Hematopoietic multipotent progenitor cell (in vitro differentiated cells): ENCODE measurements around the gene KCNMB2. TPM values are rescaled to one million over a fixed set of nuclear protein-coding genes. Genes with fewer than 3 reads are reported as not detected.
"Not testable (repeated sequence)": the region's sequence is repeated elsewhere in the genome, so short reads cannot be mapped to it uniquely, and the experiment has no call there.

Experiments used
- DNase-seq, 3 donors: peaks; one replicate each; pipeline ENCODE4 v3.0.0-alpha.2; 2011 to 2015; ENCODE audit warnings: low read depth in 2 of 3, low spot score in 2 of 3
- total RNA-seq: library from RNA; depleted of rRNA; stranded (reverse); fragments of >200 nt; gene quantifications from one replicate; pipeline ENCODE4 v1.2.3, GENCODE V29; 2012

Gene KCNMB2
- not detected for total RNA-seq

DNA sequence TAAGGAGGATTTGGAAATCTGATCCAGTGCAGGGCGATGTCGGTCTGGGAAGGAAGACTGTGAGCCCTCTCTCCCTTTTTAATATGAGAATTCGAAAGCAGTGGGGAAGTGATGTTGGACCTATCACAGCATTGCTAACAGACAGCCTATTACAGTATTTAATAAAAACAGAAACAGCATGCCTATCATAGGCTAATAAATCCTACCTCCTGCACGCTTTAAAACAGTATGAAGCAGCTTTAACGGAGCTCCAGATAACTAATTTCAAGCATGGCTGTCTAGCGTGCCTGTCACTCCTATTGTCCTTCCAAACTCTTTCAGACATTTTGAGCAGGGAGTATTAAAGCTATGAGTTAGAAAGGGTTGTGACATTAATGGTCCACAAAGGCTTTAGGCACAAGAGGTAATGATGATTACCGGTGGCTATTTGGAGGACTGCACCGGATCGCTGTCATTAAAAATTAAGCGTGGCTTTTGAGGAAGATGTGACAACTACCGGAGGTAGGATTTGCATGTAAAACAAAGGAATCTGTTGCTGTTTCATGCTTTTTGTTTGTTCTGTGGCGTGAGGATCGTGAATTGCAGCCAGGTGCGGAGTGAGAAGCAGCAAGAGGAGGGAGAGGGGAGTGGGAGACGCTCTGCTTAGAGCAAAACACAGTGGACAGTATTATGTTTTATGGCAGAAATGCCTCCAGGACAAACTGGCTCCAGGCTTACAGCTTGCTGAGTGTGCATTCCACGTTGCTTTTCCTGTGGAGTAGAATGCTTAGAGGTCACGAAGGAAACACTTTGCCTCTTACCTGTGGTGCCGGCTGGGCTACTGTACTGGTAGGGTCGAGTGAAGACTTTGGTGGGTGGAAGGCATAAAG lies at the start of gene KCNMB2:
Gene KCNMB2 (plus strand): TSS at position 226 of the 869 bp plus-strand sequence.
- DNase-seq = peak in 2 of 3 donors; percentile 1 to 4

DNA sequence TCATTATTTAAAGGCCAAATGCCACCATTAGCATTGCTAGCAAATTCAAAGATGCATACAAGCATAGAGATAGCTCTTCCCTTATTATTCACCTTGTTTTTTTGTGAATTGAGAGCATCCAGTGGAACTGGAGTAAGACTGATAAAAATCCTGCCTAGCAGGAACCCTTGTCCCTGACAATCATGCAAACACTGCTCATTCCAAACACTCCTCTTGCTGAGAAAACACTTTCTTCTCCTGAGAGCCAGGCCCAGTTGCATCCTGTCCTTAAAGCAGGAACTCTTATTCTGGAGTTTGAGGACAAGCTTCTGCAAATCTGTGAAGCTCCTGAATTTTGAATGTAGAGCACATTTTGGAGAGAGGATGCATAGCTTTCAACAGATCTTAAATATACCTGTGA lies 49.3 kb upstream of the KCNMB2 start:
- DNase-seq = no peak

DNA sequence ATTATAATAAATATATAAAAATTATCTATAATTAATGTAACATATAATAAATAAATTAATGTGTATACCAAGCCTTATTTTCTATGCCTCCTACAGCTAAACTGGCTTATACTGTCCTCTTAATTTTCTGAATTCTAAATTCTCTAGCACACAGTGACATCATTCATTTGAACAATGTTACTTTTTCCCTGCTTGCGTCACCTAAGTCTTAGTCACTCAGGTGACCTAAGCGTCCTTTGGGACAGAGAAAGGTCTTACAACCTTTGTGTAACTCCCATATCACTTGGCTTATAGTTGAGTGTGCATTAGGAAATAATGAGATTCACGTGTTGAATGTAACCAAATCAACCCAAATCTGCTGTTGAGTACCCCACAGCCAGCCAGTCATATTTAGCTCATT lies 48.5 kb upstream of the KCNMB2 start:
- DNase-seq = no peak

DNA sequence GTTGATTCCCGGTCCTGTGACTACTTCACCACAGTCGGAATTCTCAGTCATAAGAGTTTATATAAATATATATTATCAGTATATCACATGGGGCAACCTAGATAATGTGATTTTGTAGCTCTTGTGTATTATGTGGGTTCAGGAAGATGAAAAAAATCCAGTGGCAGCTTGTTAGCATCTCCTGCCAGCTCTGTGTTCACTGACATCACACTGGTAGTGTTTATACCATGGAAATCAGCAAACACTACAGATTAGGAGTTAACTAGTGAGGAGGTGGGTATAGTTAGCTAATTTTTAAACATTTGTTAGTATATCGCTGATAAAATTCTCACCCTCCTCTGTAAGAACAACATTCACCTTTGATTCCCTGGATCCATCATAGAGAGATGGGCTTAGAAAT lies 44.5 kb upstream of the KCNMB2 start:
- no peak for DNase-seq

DNA sequence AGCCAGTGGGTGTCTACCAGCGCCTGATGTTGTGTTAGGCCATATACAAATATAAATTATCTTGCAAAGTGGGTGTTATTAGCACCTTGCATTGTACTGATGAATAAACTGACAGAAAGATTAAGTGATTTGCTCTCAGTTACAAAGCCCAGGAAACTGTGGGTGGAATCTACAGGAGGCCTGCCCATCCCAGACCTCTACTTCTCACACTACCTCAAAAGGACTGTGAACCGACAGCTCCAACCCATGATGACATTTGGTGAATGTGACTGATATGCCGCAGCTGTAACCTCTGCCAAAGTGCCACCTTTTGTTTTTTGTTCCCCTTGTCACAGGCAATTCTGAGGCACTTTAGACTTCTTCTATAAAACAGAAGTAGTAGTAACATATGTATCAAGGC lies 43.7 kb upstream of the KCNMB2 start:
- no peak for DNase-seq

DNA sequence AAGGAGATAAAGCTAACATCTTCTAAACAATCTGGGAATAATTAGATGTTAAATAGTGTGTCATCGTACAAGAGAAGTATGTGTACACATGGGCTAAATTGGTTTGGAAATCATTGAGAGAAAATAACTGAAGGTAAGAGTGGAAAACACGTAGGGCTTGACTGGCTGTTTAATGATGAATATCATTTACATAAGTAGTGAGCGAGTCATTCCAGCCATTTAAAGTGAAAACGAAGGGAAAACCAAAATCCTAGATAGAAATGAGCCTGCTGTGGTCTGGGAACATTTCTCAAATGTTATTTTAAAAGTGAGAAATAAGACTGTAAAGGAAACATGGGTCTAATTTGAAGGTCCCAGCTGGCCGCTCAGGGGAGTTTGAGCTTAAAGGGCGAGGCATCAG lies 41.9 kb upstream of the KCNMB2 start:
- no peak for DNase-seq

DNA sequence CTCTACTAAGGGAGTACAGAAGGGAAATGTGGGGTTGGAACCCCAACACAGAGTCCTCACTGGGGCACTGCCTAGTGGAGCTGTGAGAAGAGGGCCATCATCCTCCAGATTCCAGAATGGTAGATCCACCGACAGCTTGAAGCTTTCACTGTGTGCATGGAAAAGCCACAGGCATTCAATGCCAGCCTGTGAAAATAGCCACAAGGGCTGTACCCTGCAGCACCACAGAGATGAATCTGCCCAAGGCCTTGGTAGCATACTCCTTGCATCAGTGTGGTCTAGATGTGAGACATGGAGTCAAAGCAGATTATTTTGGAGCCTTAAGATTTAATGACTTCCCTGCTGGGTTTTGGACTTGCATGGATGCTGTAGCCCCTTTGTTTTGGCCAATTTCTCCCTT lies 39.3 kb upstream of the KCNMB2 start:
- no peak for DNase-seq

DNA sequence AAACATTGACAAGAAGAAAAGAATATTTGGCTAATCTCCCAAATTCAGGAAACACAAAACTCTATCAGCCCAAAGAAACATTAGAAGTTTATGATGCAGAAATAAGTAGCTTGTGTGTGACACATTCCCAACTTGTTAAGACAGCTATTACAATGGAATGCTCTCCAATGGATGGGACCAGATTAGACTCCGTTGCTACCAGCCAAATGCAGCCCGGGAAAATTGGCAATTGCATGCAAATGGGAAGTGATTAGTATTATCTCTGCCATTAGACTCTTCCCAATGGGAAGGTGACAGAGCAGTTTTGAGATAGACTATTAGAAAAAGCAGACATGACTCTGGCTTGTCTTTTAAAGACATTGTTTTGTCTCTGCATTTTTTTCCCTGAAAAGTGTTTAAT lies 37.4 kb upstream of the KCNMB2 start:
- DNase-seq = no peak

DNA sequence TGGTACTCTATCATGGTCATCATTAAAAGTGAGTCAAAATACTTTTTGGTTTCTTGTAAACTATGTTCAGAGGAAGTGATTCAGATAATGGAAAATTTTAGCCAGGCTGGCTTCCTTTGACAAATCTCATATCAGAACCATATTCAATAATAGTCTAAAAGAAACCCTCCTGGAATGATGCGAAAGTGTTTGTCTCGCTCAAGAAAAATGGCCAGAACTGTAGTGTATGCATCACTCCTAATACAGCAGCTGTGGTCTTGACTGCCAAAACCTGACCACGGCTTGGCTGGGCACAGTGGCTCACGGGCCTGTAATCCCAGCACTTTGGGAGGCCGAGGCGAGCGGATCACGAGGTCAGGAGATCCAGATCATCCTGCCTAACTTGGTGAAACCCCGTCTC lies 35.6 kb upstream of the KCNMB2 start:
- DNase-seq = no peak

DNA sequence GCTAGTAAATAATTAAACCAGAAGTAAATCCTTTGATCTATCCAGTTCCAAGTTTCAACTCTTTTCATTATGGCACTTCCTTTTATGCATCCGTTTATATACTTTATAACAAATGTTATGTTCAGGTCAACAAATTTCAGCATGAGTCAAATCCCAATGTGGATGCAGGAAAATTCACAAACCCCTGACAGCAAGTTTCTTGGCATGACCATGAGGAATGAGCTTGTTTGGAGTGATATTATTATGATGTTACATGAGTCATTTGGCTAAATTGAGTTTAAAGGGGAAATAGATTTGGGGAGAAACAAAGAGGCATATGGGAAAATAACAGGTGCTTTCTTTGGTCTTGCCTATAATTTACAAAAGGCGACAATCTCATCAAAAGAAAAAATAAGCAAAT lies 32.1 kb upstream of the KCNMB2 start:
- no peak for DNase-seq

DNA sequence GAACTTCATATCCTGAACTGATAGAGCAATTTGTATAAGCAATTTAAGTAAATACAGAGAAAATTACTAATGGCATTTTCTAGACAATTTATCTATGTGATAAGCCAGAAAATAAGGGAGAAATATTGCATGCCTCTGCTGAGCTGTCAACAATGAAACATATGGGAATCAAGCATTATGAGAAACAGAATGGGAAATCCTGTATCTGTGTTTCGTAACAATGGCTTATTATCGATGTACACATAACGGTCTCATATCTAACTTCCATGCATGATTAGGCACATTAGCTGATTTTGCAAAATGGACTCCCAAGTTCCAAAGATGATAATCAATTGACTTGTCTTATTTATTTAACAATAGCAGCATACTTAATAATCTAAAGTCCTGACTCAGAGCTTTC lies 30.4 kb upstream of the KCNMB2 start:
- DNase-seq = no peak

DNA sequence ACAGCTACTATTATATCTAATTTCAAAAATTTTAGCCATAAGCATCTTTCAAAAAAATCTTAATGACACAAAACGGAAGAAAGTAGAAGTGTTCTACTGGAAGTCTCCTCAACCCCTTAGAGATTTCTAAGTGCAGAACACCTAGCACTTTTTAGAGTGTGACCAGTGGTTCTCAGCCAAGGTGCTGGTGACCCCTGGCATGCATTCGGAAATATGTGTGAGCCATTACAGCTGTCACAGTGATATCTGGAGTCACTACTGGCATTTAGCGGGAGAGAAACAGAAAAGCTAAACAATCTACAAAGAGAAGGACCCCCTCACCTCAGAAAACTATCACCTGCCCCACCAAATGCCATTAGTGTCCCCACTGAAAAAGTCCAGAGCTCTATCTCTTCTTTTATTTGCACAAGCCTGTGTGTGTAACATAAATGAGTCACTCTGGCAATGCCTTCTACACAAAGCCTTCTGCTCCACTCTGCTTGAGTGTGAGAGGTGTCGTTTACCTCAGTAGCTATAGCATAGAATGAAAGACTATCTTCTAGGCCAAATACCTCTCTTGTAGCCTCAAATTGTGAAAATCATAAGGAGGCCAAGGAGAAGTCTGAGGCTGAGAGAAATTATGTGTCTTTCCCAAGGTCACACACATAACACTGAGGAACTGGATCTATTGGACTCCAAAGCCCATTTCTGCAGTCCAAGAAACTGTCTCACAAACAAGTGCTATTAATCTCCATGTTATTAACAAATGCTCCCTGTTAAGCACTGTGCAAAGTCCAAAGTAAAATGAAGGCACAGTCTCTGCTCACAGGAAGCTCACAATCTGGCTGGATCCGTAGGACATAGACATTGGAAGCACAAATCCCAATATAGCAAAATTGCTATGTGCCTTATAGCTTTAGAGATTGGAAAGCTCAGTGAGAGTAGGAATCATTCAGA lies 28.5 kb upstream of the KCNMB2 start:
- DNase-seq = no peak

DNA sequence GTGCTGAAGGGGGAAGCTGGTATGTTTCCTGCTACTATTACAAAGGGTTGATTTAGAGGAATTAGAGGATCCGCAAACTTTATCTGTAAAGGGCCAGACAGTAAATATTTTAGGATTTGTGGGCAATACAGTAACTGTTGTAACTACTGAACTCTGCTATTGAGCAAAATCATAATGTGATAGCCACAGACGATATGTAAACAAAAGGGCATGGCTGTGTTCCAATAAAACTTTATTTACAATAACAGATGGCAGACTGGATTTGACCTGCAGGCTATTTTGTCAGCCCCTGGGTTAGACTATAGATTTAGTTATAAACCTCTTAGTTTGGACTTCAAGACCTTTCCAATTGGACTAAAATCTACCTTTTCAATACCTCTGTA lies 27.8 kb upstream of the KCNMB2 start:
- DNase-seq = no peak

DNA sequence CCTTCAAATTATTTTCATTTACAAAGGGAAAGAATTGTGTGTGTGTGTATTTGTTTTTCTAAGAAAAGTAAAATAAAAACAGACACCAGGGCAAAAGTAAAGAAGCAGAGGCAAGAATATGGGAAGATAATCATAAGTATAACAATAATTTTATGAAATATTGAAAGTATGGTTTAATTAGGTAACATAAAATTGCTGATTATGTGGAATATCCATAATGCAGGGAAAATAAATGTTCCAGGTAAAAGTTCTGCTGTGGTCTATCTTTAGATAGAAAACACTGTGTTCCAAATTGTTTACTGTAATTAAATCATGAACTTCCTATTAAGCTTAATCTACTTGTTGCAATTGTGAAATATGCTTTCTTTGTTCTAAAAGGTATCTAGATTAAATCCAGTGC lies 25.7 kb upstream of the KCNMB2 start:
- DNase-seq = no peak

DNA sequence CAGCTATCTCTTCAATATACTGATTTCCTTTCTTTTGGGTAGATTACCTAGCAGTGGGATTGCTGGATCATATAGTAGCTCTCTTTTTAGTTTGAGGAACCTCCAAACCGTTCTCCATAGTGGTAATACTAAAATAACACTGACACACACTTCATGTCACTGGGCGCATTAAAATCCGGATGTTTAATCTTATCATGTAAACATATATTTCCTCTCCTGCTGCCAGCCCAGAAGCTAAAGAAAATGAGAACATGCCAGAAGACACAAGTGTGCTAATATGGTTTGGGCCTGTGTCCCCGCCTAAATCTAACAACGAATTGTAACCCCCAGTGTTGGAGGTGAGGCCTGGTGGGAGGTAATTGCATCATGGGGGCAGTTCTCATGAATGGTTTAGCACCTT lies 23.6 kb upstream of the KCNMB2 start:
- DNase-seq = no peak

DNA sequence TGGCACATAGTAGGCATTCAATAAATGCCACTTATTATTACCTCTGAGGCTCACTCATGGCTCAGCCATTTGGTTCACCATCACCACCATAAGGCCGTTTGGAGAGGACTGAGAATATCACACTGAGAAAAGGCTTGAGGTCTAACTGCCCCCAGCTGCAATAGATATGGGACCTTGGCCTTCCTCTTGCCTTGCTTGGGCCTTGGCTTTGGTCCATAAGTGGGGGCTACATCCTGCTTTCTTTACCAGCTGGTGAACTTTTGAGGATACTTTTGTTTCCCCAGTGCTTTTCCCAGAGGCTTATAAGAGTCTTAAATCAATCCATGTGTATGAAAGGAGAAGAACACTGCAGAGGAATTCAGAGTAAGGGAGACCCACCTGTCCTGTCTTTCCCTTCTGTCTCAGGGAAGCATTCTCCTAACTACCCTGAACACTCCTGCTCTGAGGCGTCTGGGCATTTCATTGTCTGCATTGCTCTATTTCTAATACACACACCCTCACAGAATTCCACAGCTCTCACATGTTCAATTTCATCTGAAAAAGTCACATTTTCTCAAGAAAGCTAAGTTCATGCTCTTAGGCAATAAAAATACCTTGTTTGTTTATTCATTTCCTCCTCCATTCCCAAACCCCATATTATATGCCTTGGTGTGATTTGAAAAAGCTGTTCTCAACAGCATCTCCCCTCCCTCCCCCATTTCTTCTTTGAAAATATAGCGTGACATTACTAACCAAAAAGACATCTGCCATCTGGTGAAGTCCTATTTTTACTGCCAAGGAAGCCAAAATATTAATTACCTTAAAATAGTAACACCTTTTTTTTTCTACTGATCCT lies 22.5 kb upstream of the KCNMB2 start:
- DNase-seq = no peak

DNA sequence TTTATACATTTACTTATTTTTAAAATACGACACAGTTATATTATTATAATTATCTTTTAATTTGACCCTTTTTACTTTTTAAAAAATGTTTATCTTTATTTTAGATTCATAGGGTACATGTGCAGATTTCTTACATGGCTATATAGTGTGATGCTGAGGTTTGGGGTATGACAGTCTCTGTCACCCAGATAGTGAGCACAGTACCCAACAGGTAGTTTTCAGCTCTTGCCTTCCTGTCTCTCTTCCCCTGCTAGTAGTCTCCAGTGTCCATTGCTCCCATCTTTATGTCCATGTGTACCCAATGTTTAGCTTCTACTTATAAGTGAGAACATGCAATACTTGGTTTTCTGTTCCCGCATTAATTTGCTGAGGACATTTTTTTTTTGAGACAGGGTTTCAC lies 21.8 kb upstream of the KCNMB2 start:
- DNase-seq = no peak

DNA sequence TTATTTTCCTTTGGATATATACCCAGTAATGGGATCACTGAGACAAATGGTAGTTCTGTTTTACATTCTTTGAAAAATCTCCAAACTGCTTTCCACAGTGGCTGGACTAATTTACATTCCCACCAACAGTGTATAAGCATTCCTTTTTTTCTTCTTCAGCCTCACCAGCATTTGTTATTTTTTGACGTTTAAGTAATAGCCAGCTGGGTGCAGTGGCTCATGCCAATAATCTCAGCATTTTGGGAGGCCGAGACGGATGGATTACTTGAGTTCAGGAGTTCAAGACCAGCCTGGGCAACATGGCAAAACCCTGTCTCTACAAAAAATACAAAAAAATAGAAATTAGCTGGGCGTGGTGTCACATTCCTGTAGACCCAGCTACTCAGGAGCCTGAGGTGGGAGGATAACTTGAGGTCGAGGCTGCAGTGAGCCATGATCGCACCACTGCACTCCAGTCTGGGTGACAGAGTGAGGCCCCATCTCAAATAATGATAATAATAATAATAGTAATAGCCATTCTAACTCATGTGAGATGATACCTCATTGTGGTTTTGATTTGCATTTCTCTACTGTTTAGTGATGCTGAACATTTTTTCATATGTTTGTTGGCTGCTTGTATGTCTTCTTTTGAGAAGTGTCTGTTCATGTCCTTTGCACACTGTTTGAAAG lies 21.0 kb upstream of the KCNMB2 start:
- not testable (repeated sequence) for DNase-seq

DNA sequence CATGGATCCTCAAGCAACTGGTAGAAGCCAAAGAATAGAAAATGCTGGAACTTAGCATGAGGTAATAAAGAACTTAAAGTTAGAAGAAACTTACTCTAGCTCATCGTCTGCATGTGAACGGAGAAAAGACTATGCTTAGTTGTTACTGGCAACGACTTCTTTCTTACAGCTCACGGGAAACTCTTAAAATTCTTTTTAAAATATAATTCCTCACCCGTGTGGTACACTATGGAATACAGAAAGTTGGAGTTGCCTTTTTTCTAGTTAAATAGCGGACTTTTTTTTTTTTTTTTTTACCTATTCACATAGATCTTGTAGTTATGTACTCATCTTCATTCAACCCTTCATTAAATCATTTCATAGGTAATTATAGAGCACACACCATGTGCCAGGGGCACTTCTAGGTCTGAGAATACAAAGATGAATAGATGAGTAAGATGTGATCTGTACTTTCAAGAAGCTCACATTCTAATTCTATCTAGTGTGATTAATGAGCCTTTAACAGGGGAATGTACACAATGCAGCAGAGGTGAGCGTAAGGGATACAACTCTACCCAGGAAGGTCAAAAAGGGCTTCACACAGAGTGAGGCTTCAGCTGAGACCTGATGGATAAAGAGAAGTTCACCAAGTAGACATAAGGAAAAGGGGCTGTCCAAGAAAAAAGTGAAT lies 18.4 kb upstream of the KCNMB2 start:
- no peak for DNase-seq
